SK-N-SH (cell line): Measurements from ENCODE around the gene ERN1. TPM values are rescaled to one million over a fixed set of nuclear protein-coding genes. Genes with fewer than 3 reads are reported as not detected.

Source experiments
- CTCF ChIA-PET: fragments of 300-600, 350-600 bp; formaldehyde crosslinking; extraction: SDS; loops from one replicate; lab custom pipeline; 2021; lab: Yijun Ruan, JAX
- POLR2A ChIA-PET: fragments of 350-600 bp; sonication (Branson Sonifier 250); formaldehyde crosslinking; extraction: SDS; loops from one replicate; lab custom pipeline; 2020; ENCODE audit warnings: antibody characterized with exemption, inconsistent platforms; lab: Yijun Ruan, JAX
- DNase-seq: peaks from one replicate; pipeline ENCODE4 v3.0.0; 2012
- H2AFZ ChIP-seq: fragments of 200-600 bp; sonication (generic); 2 replicates; pipeline ENCODE4 v1.8.1; 2016; ENCODE audit warnings: antibody characterized with exemption, mild to moderate bottlenecking, low read depth
- H3F3A ChIP-seq: fragments of 200-600 bp; sonication (generic); replicated peaks from 2 replicates; pipeline ENCODE3; 2016; ENCODE audit warnings: antibody characterized with exemption, mild to moderate bottlenecking; ENCODE audit not compliant: insufficient read depth
- H3K27ac ChIP-seq, 2 experiments: fragments of 200-500 bp in 1 of 2; fragments of 200-600 bp in 1 of 2; sonication (Bioruptor generic) in 1 of 2; sonication (generic), shearing (Covaris generic) in 1 of 2; 2 replicates each; pipeline versions ENCODE4 v1.5.1 to v1.6.1; 2014 to 2016; ENCODE audit warnings: low read depth in 2 of 2, inconsistent platforms in 1 of 2, low read length in 1 of 2, mild to moderate bottlenecking in 1 of 2, mixed read lengths in 1 of 2
- H3K27me3 ChIP-seq: fragments of 200-600 bp; sonication (generic), shearing (Covaris generic); 2 replicates; pipeline ENCODE4 v1.6.1; 2016; ENCODE audit warnings: mixed run types; ENCODE audit not compliant: insufficient read depth
- H3K36me3 ChIP-seq, 2 experiments: fragments of 200-500 bp in 1 of 2; fragments of 200-600 bp in 1 of 2; sonication (Bioruptor generic) in 1 of 2; sonication (generic) in 1 of 2; replicated peaks in 1 of 2; 2 replicates each; pipeline versions ENCODE3 to v1.5.1; 2014 to 2016; ENCODE audit warnings: low read length in 1 of 2, mild to moderate bottlenecking in 1 of 2; ENCODE audit not compliant: insufficient read depth in 2 of 2, control insufficient read depth in 1 of 2
- H3K4me1 ChIP-seq, 2 experiments: fragments of 200-500 bp in 1 of 2; fragments of 200-600 bp in 1 of 2; sonication (Bioruptor generic) in 1 of 2; sonication (generic), shearing (Covaris generic) in 1 of 2; 2 replicates each; pipeline versions ENCODE4 v1.5.1 to v1.6.1; 2014 to 2016; ENCODE audit warnings: low read depth in 1 of 2, low read length in 1 of 2, mixed run types in 1 of 2; ENCODE audit not compliant: insufficient read depth in 2 of 2, control insufficient read depth in 1 of 2
- H3K4me2 ChIP-seq: fragments of 200-600 bp; sonication (generic), shearing (Covaris generic); 2 replicates; pipeline ENCODE4 v1.6.1; 2017; ENCODE audit warnings: mixed run types
- H3K4me3 ChIP-seq, 2 experiments: fragments of 200-500 bp in 1 of 2; fragments of 200-600 bp in 1 of 2; sonication (Bioruptor generic) in 1 of 2; sonication (generic), shearing (Covaris generic) in 1 of 2; 2 replicates each; pipeline versions ENCODE4 v1.5.1 to v1.8.1; 2014 to 2016; ENCODE audit warnings: low read depth in 2 of 2, inconsistent platforms in 1 of 2, low read length in 1 of 2, mild to moderate bottlenecking in 1 of 2, mixed read lengths in 1 of 2, moderate library complexity in 1 of 2
- H3K79me2 ChIP-seq: fragments of 200-600 bp; sonication (generic); 2 replicates; pipeline ENCODE4 v1.8.1; 2017; ENCODE audit warnings: mild to moderate bottlenecking; ENCODE audit not compliant: insufficient read depth
- H3K9ac ChIP-seq: fragments of 200-600 bp; sonication (generic); 2 replicates; pipeline ENCODE4 v1.6.1; 2017; ENCODE audit warnings: mixed run types
- H3K9me2 ChIP-seq: fragments of 200-600 bp; sonication (generic); 2 replicates; pipeline ENCODE4 v1.6.1; 2017; ENCODE audit warnings: mixed run types
- H3K9me3 ChIP-seq: fragments of 200-600 bp; sonication (generic); 2 replicates; pipeline ENCODE4 v1.6.1; 2017; ENCODE audit warnings: mixed run types, mild to moderate bottlenecking, moderate library complexity
- H4K20me1 ChIP-seq: fragments of 200-600 bp; sonication (generic); 2 replicates; pipeline ENCODE4 v1.6.1; 2017; ENCODE audit warnings: mild to moderate bottlenecking, mixed run types; ENCODE audit not compliant: insufficient read depth
- CHD2 ChIP-seq: fragments of 150-350 bp; IDR thresholded peaks from 2 replicates; pipeline ENCODE4 v1.6.1; 2018; ENCODE audit warnings: low read length; ENCODE audit not compliant: partially characterized antibody
- CTCF ChIP-seq: fragments of 200-600 bp; sonication (generic); IDR thresholded peaks from 2 replicates; pipeline ENCODE4 v1.6.1; 2017; ENCODE audit warnings: antibody characterized with exemption, mild to moderate bottlenecking, moderate library complexity
- ELF1 ChIP-seq: IDR thresholded peaks from 2 replicates; pipeline ENCODE4 v1.4.0; 2012
- EP300 ChIP-seq, 2 experiments: IDR thresholded peaks; 2 replicates each; pipeline versions ENCODE4 v1.4.0 to v1.6.1; 2012; ENCODE audit warnings: borderline replicate concordance in 1 of 2, low read depth in 1 of 2, low read length in 1 of 2
- GATA2 ChIP-seq: sonication (generic); formaldehyde crosslinking; IDR thresholded peaks from 2 replicates; pipeline ENCODE4 v1.5.0; 2020; ENCODE audit warnings: mild to moderate bottlenecking, missing genetic modification reagents
- MXI1 ChIP-seq: IDR thresholded peaks from 2 replicates; pipeline ENCODE4 v1.6.1; 2012; ENCODE audit warnings: mild to moderate bottlenecking, low read depth, low read length, improper control_type of control experiment
- NRF1 ChIP-seq: IDR thresholded peaks from 2 replicates; pipeline ENCODE4 v1.6.1; 2012; ENCODE audit warnings: low read depth, mild to moderate bottlenecking, low read length
- POLR2AphosphoS5 ChIP-seq: IDR thresholded peaks from 2 replicates; pipeline ENCODE4 v1.6.1; 2012; ENCODE audit warnings: low read depth, low read length
- RAD21 ChIP-seq: IDR thresholded peaks from 2 replicates; pipeline ENCODE4 v1.6.1; 2012; ENCODE audit warnings: mild to moderate bottlenecking, low read length
- RCOR1 ChIP-seq: fragments of 150-350 bp; IDR thresholded peaks from 2 replicates; pipeline ENCODE4 v1.6.1; 2017; ENCODE audit warnings: antibody characterized with exemption, low read length
- RFX5 ChIP-seq: IDR thresholded peaks from 2 replicates; pipeline ENCODE4 v1.6.1; 2012; ENCODE audit warnings: mild to moderate bottlenecking, improper control_type of control experiment, low read length
- RXRA ChIP-seq: IDR thresholded peaks from 2 replicates; pipeline ENCODE4 v1.4.0; 2012; ENCODE audit warnings: low read depth, mild to moderate bottlenecking, borderline replicate concordance
- SIN3A ChIP-seq: IDR thresholded peaks from 2 replicates; pipeline ENCODE4 v1.6.1; 2012; ENCODE audit warnings: low read depth, mild to moderate bottlenecking, low read length, moderate library complexity, borderline replicate concordance
- SMC3 ChIP-seq: IDR thresholded peaks from 2 replicates; pipeline ENCODE4 v1.6.1; 2012; ENCODE audit warnings: low read depth, low read length, improper control_type of control experiment
- TAF1 ChIP-seq: IDR thresholded peaks from 2 replicates; pipeline ENCODE4 v1.6.1; 2012; ENCODE audit warnings: low read depth, mild to moderate bottlenecking, low read length, moderate library complexity, borderline replicate concordance
- TCF12 ChIP-seq: IDR thresholded peaks from 2 replicates; pipeline ENCODE4 v1.4.0; 2012
- YY1 ChIP-seq: IDR thresholded peaks from 2 replicates; pipeline ENCODE4 v1.4.0; 2012; ENCODE audit warnings: low read depth, mild to moderate bottlenecking
- WGBS: methylation state at CpG from one replicate; pipeline ENCODE4 v1.1.6; 2017; ENCODE audit warnings: low lambda C conversion rate; 5-methylcytosine and 5-hydroxymethylcytosine counted together
- polyA plus RNA-seq, 3 experiments: library from polyadenylated mRNA; depleted of rRNA; stranded (reverse); fragments of >200 nt; gene quantifications; 2 replicates each; pipeline ENCODE4 v1.2.3, GENCODE V29; 2012

ERN1 gene
- polyA plus RNA-seq, 1 of the 3 experiments (the other 2 are of a cell fraction) = 7.3 TPM

- CTCF ChIA-PET = interaction anchor here (0.7 to 6.2 kb wide), 34 partner anchors 9 to 384 kb away, joined by 3 to 60 read pairs (median 4); no protein-coding TSS in a partner anchor
- WGBS = 62% methylated on average over 8 of the region's 8 CpGs
- Histone ChIP-seq H3K4me1 (peaks cover 11 to 42% of the 10 kb centered on the region in 2 experiments), H3K79me2 (peaks cover 16% of the 10 kb centered on the region; the same call in 1 of the 2 replicates), H2AFZ (no peak overlapping the region), H3K9ac (no peak overlapping the region), H3K36me3 (peaks cover 37 to 58% of the 10 kb centered on the region in 2 experiments), H3K4me3 (no peak overlapping the region), H4K20me1 (0 out of 2 replicates have a peak, but pooled peaks cover 6% of the 10 kb centered on the region), H3K9me3 (no peaks in the 10 kb centered on the region), H3K9me2 (no peaks in the 10 kb centered on the region), H3K27me3 (no peaks in the 10 kb centered on the region), H3K4me2 (peak overlapping the region; percentile 99; the same call in 1 of the 2 replicates), H3F3A (peaks cover 47% of the 10 kb centered on the region), H3K27ac (peak overlapping the region; percentile 65 to 97)
- DNase-seq = peak; percentile 78
- peak; percentile 84; the same call in 1 of the 2 replicates for TF ChIP-seq POLR2AphosphoS5
- peak; percentile 32 for TF ChIP-seq MXI1
- no peak for TF ChIP-seq RFX5
- peak; percentile 25; the same call in 1 of the 2 replicates for TF ChIP-seq YY1
- TF ChIP-seq SMC3 = peak; percentile 18; the same call in 1 of the 2 replicates
- TF ChIP-seq TCF12 = peak; percentile 66; the same call in 1 of the 2 replicates
- TF ChIP-seq SIN3A = 0 out of 2 replicates have a peak, but pooled peaks have one; percentile 63
- TF ChIP-seq NRF1 = no peak
- TF ChIP-seq CHD2 = peak; percentile 50
- TF ChIP-seq ELF1 = peak; percentile 32
- no peak for TF ChIP-seq GATA2 (CRISPR knock-in tag)
- TF ChIP-seq TAF1 = no peak
- peak; percentile 11 to 83; a peak in 3 of 4 replicates for TF ChIP-seq EP300 (IDR thresholded peaks at IDR 0.05; ENCODE audit: borderline replicate concordance in 1 of 2, low read depth in 1 of 2, low read length in 1 of 2)
- TF ChIP-seq RXRA = no peak
- TF ChIP-seq RAD21 = peak; percentile 24
- TF ChIP-seq RCOR1 = peak; percentile 31
- no peak for TF ChIP-seq CTCF
- POLR2A ChIA-PET = interaction anchor here (1.1 to 5.3 kb wide), 5 partner anchors 29 to 134 kb away, joined by 3 to 99 read pairs (median 3); partner anchors contain the start of gene TEX2
Observed at GRCh38 chr17:64148017-64148631, 18.2 kb upstream of the ERN1 start.
